T follicular helper cell (primary cell): ENCODE measurements around the gene PAX2.

Experiments
- DNase-seq: peaks from one replicate; pipeline ENCODE4 v3.0.0-alpha.2; 2020; ENCODE audit warnings: low read depth

PAX2 gene

DNA sequence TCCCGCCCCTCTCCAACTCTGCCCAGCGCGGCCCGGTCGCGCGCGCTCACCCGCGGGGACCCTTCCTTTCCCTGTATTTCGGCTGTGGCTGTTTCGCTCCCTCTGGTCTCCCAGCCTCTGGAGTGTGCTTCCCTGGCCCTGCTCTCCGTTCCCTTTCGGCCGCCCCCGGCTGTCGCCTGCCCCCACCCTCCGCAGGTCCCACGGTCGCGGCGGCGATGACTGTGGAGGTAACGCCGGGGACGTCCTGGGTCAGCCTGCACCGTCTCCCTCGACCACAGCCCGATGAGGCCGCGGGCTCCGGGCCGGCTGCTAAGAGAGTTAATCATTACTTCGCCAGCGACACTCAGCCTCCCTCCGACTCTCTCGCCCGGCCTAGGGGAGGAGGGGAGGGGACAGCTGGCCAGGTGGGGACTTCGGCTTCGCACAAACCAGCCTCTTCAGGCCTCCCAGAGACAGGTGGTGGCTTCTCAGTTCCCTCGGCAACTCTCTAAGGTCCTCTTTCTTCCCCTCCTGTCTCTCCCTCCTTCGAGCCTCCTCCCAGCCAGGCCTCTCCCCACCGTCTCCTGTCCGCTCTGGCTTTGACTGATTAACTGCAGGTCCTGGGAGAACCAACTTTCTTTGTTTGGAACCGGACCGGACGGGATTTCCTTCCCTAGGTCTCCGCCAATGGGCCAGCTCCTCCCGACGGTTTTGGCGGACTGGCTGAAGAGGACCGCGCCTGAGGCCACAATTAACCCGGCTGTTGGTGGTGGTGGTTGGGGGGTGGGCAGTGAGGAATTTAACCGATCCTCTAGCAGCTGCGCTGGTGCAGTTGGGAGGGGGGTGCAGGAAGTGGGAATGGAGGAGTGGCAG, 5.6 kb upstream of the PAX2 start:
- DNase-seq = no peak

- no peak for DNase-seq
Measured at GRCh38 chr10:100740476-100741377, 4.7 kb upstream of the PAX2 start.

DNA sequence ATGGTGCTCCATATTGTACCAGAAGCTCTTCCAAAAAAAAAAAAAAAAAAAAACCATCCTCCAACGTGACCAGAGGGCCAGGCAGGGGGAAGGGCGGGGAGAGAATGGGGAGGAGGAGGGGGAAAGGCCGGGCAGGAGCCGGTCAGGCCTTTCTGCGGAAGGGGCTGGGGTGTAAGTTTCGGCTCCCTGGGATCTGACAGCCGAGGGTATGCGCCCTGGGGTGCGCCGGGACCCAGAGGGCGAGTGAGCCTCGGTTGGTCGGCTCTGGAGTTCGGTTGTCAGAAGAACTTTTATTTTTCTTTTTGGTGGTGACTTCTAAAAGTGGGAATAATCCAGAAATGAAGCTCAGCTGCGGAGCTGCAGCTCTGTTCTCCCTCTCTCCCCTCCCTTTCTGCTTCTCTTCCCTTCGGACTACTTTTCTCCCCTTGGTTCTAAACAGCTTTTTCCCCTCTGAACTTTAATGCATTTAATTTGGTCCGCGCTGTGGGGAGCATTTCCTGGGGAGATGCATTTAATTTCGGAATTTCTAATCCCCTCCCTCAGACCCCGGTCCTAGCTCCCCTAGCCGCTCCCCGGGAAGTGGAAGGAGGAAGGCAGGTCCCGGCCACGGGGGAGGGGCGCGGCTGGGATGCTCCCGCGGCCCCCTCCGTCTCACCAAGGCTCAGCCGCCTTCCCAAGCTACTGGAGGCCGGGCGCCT, 3.9 kb upstream of the PAX2 start:
- no peak for DNase-seq

DNA sequence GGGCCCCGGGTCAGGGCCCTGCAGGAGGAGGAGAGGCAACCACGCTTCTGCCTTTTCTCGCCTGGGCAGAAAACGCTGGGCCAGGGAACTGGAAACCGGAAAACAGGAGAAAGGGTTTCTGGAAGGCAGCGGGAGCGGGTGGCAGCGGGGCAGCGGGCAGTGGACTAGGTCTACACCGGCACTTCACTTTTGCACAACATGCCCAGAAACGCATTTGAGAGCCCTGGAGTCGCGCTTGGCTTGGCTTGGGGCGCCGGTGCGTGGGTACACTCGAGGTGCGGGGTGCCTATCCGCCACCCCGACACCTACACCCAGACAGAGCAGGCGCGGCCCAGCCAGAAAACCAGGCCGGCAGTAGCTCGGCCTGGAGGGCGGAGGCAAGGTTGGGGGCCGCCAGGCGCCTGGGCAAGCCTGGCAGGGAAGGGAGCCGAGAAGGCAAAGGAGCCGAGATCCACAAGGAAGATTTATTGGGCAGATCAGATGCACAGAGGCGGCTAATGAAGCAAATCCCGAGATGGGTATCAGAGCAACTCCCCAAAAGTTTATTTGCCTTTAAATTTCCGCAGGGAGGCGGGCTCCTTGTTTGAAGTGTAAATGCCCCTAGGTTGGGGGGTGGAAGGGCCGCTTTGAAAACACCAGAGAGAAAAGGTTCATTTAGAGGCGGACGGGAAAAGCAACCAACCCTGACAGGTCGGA, 3.2 kb upstream of the PAX2 start:
- DNase-seq = no peak

GRCh38 chr10:100742936-100743335, 2.4 kb upstream of the PAX2 start:
- no peak for DNase-seq

DNA sequence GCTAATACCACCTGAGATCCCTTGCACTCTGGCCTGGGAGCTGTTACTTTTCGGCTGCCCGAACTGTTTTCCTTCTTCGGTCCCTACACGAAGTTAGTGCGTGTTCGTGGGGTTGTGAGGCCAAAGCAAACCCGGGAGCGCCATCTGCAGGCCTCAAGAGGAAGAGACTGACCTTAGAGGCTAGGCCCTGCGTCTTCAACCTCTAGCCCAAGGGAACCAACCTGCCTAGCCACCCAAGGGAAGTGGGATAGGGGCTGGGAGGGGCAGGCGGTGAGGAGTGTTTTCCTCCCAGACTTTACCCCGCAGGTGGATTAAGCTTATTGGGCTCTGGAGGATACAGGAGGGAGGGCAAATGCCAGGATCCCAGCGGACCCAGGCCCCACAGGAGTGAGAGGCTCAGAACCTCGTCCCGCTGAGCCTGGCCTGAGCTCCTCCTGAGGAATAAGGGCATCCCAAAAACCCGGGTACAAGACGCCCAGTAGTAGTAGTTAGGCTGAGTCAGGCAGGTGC, 1.7 kb upstream of the PAX2 start:
- DNase-seq = peak; percentile 16

DNA sequence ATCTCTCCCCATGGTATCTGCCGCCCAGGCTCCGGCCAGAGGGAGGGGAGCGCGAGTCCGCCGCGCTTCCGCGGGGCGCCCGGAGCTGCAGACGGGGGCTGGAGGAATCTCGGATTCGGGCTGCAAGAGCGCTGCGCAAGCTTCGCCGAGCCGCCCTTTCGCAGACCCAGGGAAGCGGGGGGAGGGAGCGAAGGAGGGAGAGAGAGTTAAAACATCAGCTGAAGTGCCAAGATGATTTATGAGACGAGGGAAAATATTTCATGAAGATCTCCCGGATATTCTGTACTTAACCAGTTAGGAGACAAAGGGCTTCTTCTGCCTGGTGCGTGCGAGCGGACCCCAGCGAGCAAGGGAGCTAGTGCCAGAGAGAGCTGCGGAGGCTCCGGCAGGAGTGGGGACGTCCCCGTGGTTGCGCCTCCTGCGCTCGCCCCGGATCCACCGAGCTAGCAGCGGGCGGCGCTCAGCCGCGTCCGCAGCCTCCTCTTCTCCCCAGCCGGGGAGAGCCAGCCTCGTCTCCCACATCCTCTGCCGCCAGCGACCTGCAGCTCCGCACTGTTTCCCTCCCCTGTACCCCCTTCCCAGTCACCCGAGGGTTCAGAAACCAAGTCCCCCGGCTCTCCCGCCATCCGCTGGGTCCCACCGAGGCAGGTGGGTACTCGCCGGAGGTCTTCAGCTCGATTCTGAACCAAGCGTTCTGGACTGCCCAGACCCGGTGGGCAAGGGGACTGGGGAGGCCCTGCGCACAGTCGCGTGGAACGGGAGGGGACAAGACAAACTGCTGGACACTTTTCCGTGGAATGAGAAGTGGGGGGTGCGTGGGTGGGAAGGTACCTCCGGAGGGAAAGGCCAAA, 1.0 kb upstream of the PAX2 start:
- no peak for DNase-seq

GRCh38 chr10:100745882-100746783, 751 bp downstream of the PAX2 start:
- DNase-seq = no peak

- DNase-seq = no peak
Measured at GRCh38 chr10:100746784-100747455, 1.5 kb downstream of the PAX2 start.

DNA sequence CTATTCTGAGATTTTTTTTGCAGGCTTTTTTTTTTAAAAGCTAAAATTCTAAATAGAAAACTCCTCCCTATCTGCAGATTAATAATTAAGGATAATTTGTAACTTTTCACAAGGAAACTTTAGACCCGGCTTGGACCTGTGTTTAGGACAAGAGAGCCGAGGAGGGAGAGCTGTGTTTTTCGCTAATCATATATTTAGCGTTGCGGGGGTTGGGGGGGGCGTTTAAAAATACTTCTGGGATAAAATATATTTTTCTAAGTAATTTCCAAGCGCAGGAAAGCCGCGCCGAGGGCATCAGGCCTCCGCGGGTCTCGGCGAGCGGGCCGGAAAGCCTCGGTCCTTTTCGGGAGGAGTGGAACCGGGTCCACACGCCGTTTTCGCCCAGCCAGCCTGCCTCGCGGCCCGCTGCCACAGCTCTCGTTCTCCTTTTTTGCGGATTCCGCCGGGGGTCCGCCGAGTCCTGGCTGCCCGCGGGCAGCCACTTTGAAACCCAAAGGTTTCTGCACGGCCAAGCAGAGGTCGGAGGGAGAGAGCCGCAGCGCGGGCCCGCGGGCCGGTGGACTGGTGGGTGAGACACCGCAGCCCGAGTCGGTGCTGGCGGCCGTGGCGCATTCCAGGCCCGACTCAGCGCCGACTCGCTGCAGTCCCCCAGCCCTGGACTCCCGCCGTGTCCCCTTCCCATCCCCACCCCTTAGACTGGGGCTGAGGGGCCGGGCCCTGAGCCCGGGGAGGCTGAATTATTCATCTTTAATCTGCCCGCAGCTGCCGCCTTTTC, 2.3 kb downstream of the PAX2 start:
- no peak for DNase-seq

DNA sequence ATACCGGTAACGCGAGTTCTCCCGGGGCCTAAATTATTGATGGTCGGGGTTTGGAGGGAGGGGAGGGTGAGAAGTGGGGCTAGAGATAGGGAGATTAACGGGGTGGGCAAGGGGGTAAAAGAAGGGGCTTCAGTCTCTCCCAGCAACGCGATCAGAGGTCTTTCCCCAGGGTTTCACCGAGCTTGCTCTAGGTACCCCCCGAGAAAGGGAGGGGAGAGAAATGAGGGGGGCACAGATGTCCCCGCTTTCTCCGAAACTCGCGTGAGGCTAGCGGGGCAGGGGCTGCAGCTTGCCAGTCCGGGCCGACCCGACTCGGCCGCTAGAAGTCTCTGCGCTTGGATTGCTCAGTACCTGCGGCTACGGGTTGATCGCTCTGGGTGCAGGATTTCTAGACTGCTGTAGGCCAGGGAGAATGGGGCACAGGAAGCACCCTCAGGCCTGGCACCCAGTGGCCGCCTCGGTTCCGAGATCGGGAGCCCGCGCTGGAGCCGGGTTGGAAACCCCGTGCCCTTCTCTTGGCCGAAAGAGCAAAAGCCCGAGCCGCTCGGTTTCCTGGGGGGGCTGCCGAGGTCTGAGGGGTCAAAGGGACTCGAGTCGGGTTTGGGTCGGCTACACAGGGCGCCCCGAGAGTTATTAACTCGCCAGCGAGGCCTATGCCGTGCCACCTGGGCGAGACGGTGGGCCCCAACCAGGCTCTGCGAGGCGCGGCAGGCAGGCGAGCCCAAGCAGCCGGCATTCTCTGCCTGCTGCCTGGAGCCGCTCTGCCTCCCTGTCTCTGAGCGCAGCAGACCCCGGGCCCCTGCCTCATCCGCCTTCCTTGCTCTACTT, 3.1 kb downstream of the PAX2 start:
- no peak for DNase-seq

DNA sequence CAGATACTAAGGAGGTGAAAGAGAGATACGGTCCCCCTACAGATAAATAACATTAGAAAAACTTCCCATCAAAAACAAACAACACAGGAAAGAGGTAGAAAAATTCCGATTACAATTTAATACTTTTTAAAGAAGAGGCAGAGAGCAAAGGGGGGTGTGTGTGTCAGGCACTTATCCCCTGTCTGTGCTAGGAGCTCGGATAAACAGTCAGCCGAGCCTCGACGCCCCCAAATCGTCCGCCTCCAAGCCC, 3.6 kb downstream of the PAX2 start:
- no peak for DNase-seq

DNA sequence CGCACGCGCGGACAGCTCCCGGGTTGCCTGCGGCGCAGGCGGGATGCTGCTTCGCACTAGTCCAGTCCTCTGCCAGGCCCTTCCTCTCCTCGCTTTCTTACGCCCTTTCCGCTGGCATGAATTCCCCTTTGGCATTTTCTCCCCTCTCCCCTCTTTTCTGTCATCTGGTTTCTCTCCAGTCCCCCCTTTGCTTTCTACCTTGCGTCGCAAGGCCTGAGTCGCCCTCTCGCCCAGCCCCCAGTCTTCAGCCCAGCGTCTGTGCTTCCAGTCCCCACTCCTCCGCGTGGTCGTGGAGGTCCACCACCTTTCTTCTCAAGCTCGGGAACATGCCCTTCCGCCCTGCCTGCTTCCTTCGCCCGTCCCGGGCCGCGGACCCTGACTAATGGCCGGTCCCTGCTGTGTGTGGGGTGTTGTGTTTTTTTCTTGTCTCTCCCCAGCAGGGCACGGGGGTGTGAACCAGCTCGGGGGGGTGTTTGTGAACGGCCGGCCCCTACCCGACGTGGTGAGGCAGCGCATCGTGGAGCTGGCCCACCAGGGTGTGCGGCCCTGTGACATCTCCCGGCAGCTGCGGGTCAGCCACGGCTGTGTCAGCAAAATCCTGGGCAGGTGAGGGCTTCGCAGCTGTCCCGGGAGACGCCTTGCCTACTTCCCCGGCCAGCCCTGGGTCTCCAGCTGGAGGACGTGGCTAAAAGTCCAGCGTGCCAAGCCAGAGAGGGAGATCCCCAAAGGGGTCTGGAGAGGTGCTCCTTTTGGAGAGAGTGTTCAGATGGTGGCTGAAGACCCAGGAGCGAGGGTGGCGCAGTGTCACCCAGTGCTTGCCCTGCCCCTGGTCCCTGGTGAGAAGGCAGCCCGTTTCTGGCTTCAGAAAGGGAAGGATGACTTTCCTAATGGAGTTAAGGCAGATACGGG, 4.2 kb downstream of the PAX2 start:
- DNase-seq = no peak

DNA sequence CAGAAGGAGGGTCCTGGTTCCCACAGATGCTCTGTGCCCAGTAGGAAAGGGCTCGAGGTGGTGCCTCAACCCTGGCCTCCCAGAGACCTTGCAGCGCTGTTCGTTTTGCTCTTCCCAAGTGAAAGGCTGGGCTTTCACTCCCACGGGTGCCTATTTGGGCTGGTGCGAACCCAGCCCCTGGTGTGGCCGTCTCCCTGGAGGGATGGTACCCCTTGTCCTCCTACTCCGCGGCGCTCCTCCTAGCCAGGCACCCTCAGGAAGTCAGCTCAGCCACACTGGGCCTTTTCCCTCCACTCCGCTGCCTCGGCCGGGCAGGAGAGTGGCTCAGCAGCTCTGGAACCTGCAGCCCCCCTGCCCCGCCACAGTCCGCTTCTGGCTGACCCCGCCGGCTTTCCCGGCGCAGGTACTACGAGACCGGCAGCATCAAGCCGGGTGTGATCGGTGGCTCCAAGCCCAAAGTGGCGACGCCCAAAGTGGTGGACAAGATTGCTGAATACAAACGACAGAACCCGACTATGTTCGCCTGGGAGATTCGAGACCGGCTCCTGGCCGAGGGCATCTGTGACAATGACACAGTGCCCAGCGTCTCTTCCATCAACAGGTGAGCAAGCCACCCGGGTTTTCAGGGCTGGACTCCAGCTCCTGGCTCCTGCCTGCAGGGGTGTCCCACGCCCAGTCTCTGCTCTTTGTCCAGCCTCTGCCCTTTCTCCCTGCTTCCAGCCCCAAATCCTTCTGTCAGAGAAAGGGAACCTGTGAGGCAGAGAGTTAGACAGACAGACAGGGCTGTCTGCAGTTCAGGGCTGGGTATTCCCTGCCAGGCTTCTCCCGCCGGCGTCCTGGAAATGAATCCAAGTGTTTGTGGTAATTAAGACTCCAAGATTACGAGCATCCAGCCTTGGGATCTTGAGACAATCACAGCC, 5.2 kb downstream of the PAX2 start:
- DNase-seq = no peak

- no peak for DNase-seq
Measured at GRCh38 chr10:100751211-100751933, 6.0 kb downstream of the PAX2 start.
